Uterus (tissue), 2 donors: ENCODE results near the gene LRBA.

ENCODE experiments used
- CTCF ChIP-seq, 4 experiments: fragments of 200-600 bp in 2 of 4; fragments of 450-650 bp in 2 of 4; sonication (generic) in 2 of 4; IDR thresholded peaks; one replicate each; pipeline ENCODE4 v1.5.1; 2016 to 2019; ENCODE audit warnings: antibody characterized with exemption in 4 of 4, mild to moderate bottlenecking in 2 of 4, moderate library complexity in 1 of 4
- POLR2A ChIP-seq, 2 donors: fragments of 450-650 bp; IDR thresholded peaks; one replicate each; pipeline ENCODE4 v1.6.1; 2016; ENCODE audit warnings: antibody characterized with exemption in 2 of 2, mild to moderate bottlenecking in 1 of 2, moderate library complexity in 1 of 2

- TF ChIP-seq CTCF (IDR thresholded peaks at IDR 0.05) (no peak), POLR2A (IDR thresholded peaks at IDR 0.05) (no peak)
Observed at GRCh38 chr4:150582873-150583286, 432.2 kb downstream of the LRBA start.
